A549 (cell line): Measurements from ENCODE around the gene PLXNB3.

Experiments used
- CHD2 ChIP-seq: fragments of 150-350 bp; IDR thresholded peaks from 2 replicates; pipeline ENCODE4 v1.6.1; 2014; ENCODE audit warnings: low read length; ENCODE audit not compliant: partially characterized antibody
- KDM5A ChIP-seq: fragments of 200-600 bp; sonication (generic); IDR thresholded peaks from 2 replicates; pipeline ENCODE4 v1.6.1; 2016; ENCODE audit warnings: antibody characterized with exemption, mild to moderate bottlenecking
- MYC ChIP-seq: IDR thresholded peaks from 2 replicates; pipeline ENCODE4 v1.6.1; 2012; ENCODE audit warnings: mild to moderate bottlenecking, inconsistent platforms, low read length, improper control_type of control experiment, borderline replicate concordance
- RAD21 ChIP-seq, 2 experiments: fragments of >200 bp in 1 of 2; sonication (Bioruptor Twin) in 1 of 2; formaldehyde crosslinking in 1 of 2; IDR thresholded peaks in 1 of 2; conservative IDR thresholded peaks in 1 of 2; 2 replicates in 1 of 2; 3 replicates in 1 of 2; pipeline ENCODE4 v1.6.1; 2012 to 2018; ENCODE audit warnings: inconsistent platforms in 1 of 2
- TF ChIP-seq, protein P1 (sequence below): fragments of >200 bp; sonication (Bioruptor Twin); formaldehyde crosslinking; IDR thresholded peaks from 3 replicates; pipeline ENCODE4 v1.5.1; 2016
- TF ChIP-seq, protein P2 (sequence below): IDR thresholded peaks from 2 replicates; pipeline ENCODE4 v1.6.1; 2012
- TF ChIP-seq, protein P3 (sequence below): fragments of 200-600 bp; sonication (generic); IDR thresholded peaks from 2 replicates; pipeline ENCODE4 v1.6.1; 2016; ENCODE audit warnings: antibody characterized with exemption, mild to moderate bottlenecking, moderate library complexity

DNA sequence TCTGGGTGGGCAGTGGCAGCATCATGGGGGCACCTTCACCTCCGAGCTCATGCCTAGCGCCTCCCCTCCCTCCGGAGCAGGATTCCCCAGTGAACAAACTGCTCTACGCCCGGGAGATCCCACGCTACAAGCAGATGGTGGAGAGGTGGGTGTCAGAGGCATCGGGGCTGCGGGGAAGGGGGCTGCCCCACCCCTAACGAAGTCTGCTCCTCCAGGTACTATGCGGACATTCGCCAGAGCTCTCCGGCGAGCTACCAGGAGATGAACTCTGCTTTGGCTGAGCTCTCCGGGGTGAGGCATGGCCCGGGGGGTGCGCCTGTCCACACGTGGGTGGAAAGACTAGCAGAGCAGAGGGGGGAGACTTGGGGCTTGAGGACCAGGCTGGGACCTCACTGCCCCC, 14.1 kb downstream of the PLXNB3 start:
- TF ChIP-seq RAD21 (conservative IDR thresholded peaks at IDR 0.05 in 1 of 2, IDR thresholded peaks at IDR 0.05 in 1 of 2) (no peak), CHD2 (no peak), MYC (no peak), KDM5A (no peak)
- TF ChIP-seq, protein P1, sequence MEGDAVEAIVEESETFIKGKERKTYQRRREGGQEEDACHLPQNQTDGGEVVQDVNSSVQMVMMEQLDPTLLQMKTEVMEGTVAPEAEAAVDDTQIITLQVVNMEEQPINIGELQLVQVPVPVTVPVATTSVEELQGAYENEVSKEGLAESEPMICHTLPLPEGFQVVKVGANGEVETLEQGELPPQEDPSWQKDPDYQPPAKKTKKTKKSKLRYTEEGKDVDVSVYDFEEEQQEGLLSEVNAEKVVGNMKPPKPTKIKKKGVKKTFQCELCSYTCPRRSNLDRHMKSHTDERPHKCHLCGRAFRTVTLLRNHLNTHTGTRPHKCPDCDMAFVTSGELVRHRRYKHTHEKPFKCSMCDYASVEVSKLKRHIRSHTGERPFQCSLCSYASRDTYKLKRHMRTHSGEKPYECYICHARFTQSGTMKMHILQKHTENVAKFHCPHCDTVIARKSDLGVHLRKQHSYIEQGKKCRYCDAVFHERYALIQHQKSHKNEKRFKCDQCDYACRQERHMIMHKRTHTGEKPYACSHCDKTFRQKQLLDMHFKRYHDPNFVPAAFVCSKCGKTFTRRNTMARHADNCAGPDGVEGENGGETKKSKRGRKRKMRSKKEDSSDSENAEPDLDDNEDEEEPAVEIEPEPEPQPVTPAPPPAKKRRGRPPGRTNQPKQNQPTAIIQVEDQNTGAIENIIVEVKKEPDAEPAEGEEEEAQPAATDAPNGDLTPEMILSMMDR: no peak
- TF ChIP-seq, protein P2, sequence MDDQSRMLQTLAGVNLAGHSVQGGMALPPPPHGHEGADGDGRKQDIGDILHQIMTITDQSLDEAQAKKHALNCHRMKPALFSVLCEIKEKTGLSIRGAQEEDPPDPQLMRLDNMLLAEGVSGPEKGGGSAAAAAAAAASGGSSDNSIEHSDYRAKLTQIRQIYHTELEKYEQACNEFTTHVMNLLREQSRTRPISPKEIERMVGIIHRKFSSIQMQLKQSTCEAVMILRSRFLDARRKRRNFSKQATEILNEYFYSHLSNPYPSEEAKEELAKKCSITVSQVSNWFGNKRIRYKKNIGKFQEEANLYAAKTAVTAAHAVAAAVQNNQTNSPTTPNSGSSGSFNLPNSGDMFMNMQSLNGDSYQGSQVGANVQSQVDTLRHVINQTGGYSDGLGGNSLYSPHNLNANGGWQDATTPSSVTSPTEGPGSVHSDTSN: no peak
- TF ChIP-seq, protein P3, sequence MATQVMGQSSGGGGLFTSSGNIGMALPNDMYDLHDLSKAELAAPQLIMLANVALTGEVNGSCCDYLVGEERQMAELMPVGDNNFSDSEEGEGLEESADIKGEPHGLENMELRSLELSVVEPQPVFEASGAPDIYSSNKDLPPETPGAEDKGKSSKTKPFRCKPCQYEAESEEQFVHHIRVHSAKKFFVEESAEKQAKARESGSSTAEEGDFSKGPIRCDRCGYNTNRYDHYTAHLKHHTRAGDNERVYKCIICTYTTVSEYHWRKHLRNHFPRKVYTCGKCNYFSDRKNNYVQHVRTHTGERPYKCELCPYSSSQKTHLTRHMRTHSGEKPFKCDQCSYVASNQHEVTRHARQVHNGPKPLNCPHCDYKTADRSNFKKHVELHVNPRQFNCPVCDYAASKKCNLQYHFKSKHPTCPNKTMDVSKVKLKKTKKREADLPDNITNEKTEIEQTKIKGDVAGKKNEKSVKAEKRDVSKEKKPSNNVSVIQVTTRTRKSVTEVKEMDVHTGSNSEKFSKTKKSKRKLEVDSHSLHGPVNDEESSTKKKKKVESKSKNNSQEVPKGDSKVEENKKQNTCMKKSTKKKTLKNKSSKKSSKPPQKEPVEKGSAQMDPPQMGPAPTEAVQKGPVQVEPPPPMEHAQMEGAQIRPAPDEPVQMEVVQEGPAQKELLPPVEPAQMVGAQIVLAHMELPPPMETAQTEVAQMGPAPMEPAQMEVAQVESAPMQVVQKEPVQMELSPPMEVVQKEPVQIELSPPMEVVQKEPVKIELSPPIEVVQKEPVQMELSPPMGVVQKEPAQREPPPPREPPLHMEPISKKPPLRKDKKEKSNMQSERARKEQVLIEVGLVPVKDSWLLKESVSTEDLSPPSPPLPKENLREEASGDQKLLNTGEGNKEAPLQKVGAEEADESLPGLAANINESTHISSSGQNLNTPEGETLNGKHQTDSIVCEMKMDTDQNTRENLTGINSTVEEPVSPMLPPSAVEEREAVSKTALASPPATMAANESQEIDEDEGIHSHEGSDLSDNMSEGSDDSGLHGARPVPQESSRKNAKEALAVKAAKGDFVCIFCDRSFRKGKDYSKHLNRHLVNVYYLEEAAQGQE: no peak
